ENCODE measurements around the gene SYNGAP1.
"Not testable (repeated sequence)": the region's sequence is repeated elsewhere in the genome, so short reads cannot be mapped to it uniquely, and the experiment has no call there.

The SYNGAP1 gene

DNA sequence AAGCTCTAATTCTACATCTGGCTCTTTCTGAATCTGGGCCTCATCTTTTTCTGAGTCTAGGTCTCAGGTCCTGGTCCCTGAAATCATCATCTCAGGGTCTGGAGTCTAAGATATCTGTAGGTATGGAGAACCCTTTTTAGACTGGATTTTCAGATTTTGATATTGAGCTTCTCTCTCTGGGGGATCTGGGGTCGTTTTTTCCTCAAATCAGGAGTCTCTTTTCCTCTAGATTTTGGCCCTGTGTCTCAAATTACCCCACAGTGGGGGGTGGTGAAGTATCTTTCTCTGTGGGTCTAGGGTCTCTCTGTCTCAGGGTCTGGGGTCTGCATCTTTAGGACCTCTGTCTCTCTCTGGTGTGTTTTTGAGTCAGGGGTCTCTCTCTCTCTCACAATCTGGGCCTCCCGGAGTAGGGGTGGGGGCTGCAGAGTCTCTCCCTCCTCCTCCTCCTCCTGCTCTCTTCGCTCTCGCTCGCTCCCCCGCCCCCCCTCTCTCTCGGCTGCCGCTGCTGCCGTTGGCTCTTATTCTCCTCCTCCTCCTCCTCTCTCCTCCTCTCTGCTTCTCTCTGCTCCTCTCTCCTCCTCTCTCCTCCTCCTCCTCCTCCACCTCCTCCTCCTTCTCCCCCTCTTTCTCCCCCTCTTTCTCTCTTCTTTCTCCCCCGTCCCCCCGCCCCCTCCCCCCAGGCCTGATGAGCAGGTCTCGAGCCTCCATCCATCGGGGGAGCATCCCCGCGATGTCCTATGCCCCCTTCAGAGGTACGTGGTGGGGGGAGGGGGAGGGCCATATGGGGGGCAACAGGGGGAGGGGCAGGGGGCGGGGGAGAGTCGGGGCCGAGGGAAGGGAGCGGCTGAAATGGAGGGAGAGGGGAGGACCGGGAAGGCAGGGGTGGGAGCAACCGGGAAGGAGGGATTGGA is at the start of gene SYNGAP1:
TSS of gene SYNGAP1 (plus strand) at position 486 of the 911 bp plus-strand sequence. CDS start at position 686, 200 bp downstream.
- Histone ChIP-seq H3K27me3 (ENCODE audit: control insufficient read depth, insufficient read depth, low read length) (no peaks in the 10 kb centered on the region), H3K4me2 (ENCODE audit: low read length) (peak within 1 kb of the TSS; percentile 89), H3K9ac (no peak within 1 kb of the TSS), H3K36me3 (ENCODE audit: control insufficient read depth, insufficient read depth, low read length) (no peaks in the 10 kb centered on the region), H3K4me3 (ENCODE audit: low read depth, low read length) (peak within 1 kb of the TSS; percentile 81), H3K27ac (peak within 1 kb of the TSS; percentile 91), H3K4me1 (peaks cover 22% of the 10 kb centered on the region), H3K79me2 (peaks cover 9% of the 10 kb centered on the region), H2AFZ (peak within 1 kb of the TSS; percentile 85), H3K9me3 (ENCODE audit: control insufficient read depth, low read length) (no peaks in the 10 kb centered on the region)
- TF ChIP-seq, protein P1, sequence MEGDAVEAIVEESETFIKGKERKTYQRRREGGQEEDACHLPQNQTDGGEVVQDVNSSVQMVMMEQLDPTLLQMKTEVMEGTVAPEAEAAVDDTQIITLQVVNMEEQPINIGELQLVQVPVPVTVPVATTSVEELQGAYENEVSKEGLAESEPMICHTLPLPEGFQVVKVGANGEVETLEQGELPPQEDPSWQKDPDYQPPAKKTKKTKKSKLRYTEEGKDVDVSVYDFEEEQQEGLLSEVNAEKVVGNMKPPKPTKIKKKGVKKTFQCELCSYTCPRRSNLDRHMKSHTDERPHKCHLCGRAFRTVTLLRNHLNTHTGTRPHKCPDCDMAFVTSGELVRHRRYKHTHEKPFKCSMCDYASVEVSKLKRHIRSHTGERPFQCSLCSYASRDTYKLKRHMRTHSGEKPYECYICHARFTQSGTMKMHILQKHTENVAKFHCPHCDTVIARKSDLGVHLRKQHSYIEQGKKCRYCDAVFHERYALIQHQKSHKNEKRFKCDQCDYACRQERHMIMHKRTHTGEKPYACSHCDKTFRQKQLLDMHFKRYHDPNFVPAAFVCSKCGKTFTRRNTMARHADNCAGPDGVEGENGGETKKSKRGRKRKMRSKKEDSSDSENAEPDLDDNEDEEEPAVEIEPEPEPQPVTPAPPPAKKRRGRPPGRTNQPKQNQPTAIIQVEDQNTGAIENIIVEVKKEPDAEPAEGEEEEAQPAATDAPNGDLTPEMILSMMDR (IDR thresholded peaks at IDR 0.05), result no peak

DNA sequence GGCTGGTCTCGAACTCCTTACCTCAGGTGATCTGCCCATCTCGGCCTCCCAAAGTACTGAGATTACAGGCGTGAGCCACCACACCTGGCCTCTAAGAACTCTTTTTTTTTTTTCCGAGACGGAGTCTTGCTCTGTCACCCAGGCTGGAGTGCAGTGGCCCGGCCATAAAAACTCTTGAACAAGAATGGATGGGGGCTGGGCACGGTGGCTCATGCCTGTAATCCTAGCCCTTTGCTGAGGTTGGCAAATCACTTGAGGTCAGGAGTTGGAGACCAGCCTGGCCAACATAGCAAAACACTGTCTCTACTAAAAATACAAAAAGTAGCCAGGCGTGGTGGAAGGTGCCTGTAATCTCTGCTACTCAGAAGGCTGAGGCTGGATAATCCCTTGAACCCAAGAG is 48.0 kb upstream of the SYNGAP1 start:
- peaks cover 29% of the 10 kb centered on the region for H3K4me1 ChIP-seq
- H3K79me2 ChIP-seq; H3K36me3 ChIP-seq (ENCODE audit: control insufficient read depth, insufficient read depth, low read length); H3K9ac ChIP-seq; H3K9me3 ChIP-seq (ENCODE audit: control insufficient read depth, low read length); H3K27me3 ChIP-seq (ENCODE audit: control insufficient read depth, insufficient read depth, low read length): not testable (repeated sequence)
- H3K27ac ChIP-seq, result peak overlapping the region; percentile 27
- peak overlapping the region; percentile 50 for H2AFZ ChIP-seq
- H3K4me3 ChIP-seq (ENCODE audit: low read depth, low read length), result peak overlapping the region; percentile 32
- peak overlapping the region; percentile 69 for H3K4me2 ChIP-seq (ENCODE audit: low read length)

DNA sequence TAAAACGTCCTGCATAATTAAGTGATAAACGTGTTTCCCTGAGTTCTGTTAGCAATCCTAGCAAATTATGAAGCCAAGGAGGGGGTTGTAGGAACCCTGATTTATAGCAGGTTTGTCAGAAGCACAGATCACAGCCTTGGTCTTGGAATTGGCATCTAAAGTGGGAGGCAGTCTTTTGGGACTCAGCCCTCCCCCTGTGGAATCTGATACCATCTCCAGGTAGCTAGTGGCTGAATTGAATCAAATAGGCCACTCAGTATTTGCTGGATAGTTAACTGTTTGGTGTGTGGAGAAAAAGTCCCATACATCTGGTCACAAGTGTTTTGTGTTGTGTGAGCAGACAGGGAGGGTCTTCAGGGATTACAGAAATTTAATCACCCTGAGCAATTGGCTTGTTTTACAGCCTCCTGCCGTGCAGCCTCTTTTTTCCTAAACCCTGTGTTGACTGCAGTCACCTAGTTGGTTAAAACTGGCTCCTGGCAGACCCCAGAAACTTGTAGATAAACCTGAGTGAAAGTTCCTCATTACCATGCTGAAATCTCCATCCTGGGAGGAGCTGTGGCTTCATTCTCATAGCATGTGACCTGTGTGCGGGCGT is 47.2 kb upstream of the SYNGAP1 start:
- H3K27me3 ChIP-seq (ENCODE audit: control insufficient read depth, insufficient read depth, low read length), result no peaks in the 10 kb centered on the region
- H3K4me3 ChIP-seq (ENCODE audit: low read depth, low read length), result peak overlapping the region; percentile 32
- H3K9me3 ChIP-seq (ENCODE audit: control insufficient read depth, low read length), result no peaks in the 10 kb centered on the region
- TF ChIP-seq, protein P1 (IDR thresholded peaks at IDR 0.05), result no peak
- peak overlapping the region; percentile 69 for H3K4me2 ChIP-seq (ENCODE audit: low read length)
- H3K9ac ChIP-seq, result no peak overlapping the region
- H2AFZ ChIP-seq, result peak overlapping the region; percentile 50
- peak overlapping the region; percentile 27 for H3K27ac ChIP-seq
- no peaks in the 10 kb centered on the region for H3K36me3 ChIP-seq (ENCODE audit: control insufficient read depth, insufficient read depth, low read length)
- H3K79me2 ChIP-seq, result no peaks in the 10 kb centered on the region
- H3K4me1 ChIP-seq, result peaks cover 29% of the 10 kb centered on the region

DNA sequence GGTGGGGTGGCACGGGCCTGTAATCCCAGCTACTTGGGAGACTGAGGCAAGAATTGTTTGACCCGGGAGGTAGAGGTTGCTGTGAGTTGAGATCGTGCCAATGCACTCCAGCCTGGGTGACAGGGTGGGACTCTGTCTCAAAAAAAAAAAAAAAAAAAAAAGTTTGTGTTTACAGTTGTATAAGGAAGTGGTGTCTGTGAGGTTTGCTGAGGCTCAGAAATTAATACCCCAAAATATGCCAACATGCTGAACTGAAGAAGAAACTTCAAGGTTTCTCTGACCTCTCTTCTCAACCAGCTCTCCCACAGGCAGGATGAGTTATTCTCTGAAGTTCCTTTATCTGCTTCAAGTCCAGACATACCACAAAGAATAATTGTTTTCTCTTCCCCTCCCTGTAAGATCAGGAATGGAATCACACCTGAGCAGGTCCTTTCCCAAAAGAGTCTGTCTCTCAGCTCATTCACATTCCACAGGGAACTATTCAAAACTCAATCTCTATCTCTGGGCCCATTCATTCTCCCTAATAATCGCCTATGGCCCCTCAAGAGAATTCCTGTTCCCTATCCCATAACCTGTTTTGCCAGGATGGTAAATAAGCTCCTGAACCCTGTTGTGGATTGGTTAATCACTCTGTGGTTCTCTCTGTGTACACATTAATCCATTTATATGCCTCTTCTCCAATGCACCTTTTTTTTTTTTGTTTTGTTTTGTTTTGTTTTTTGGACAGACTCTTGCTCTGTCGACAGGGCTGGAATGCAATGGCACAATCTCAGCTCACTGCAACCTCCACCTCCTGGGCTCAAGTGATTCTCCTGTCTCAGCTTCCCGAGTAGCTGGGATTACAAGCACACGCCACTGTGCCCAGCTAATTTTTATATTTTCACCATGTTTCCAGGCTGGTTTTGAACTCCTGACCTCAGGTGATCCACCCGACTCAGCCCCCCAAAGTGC is 45.6 kb upstream of the SYNGAP1 start:
- H3K79me2 ChIP-seq, result no peaks in the 10 kb centered on the region
- peak overlapping the region; percentile 50 for H2AFZ ChIP-seq
- no peaks in the 10 kb centered on the region for H3K9me3 ChIP-seq (ENCODE audit: control insufficient read depth, low read length)
- H3K36me3 ChIP-seq (ENCODE audit: control insufficient read depth, insufficient read depth, low read length), result no peaks in the 10 kb centered on the region
- H3K27me3 ChIP-seq (ENCODE audit: control insufficient read depth, insufficient read depth, low read length), result no peaks in the 10 kb centered on the region
- no peak overlapping the region for H3K9ac ChIP-seq
- TF ChIP-seq, protein P1 (IDR thresholded peaks at IDR 0.05), result no peak
- H3K4me2 ChIP-seq (ENCODE audit: low read length), result peak overlapping the region; percentile 41
- H3K27ac ChIP-seq, result peak overlapping the region; percentile 76
- H3K4me1 ChIP-seq, result peaks cover 29% of the 10 kb centered on the region
- peak overlapping the region; percentile 18 for H3K4me3 ChIP-seq (ENCODE audit: low read depth, low read length)
